ENCODE data around the gene CAMTA2. TPM values are rescaled to one million over a fixed set of nuclear protein-coding genes. Genes with fewer than 3 reads are reported as not detected.

CAMTA2 gene
- total and polyA plus RNA-seq, 9 of the 15 experiments (the other 6 are each of a cell fraction or from before 2014, with no cell fraction given), result 0.24 to 25.1 (median 6.3) TPM

GRCh38 chr17:5023588-5024147, 36.2 kb upstream of the CAMTA2 start:
- TF ChIP-seq TAF15 (IDR thresholded peaks at IDR 0.05; ENCODE audit: low read depth, low read length), result no peak
- peak; percentile 40; the same call in 1 of the 2 replicates for TF ChIP-seq POLR2G (IDR thresholded peaks at IDR 0.05; ENCODE audit: low read depth, low read length)
- Histone ChIP-seq H3K9me1 (ENCODE audit: control insufficient read depth, insufficient read depth, low read length) (no peaks in the 10 kb centered on the region), H4K20me1 (replicated peaks; ENCODE audit: control insufficient read depth, insufficient read depth, low read length) (no peaks in the 10 kb centered on the region), H3K27ac (ENCODE audit: extremely low read depth, low read depth, low read length) (no peak overlapping the region), H3K36me3 (ENCODE audit: control insufficient read depth, insufficient read depth, low read length) (peaks cover 30% of the 10 kb centered on the region; the same call in 2 of the 3 replicates), H3K4me3 (no peak overlapping the region), H3K79me2 (ENCODE audit: control insufficient read depth, insufficient read depth, low read length) (no peaks in the 10 kb centered on the region), H3K4me2 (ENCODE audit: insufficient read depth, low read length) (no peak overlapping the region), H2AFZ (ENCODE audit: low read depth, low read length) (no peak overlapping the region), H3K9ac (ENCODE audit: insufficient read depth in 1 of 2, low read depth in 2 of 2, low read length in 2 of 2) (no peak overlapping the region; a peak in 1 of 4 replicates), H3K9me3 (replicated peaks; ENCODE audit: control insufficient read depth, insufficient read depth, low read depth, low read length) (no peaks in the 10 kb centered on the region), H3K4me1 (replicated peaks in 1 of 2; ENCODE audit: control insufficient read depth in 2 of 2, insufficient read depth in 2 of 2, low read length in 2 of 2) (peaks cover 0 to 5% of the 10 kb centered on the region in 2 experiments; a peak in 1 of 5 replicates), H3K27me3 (ENCODE audit: control insufficient read depth in 2 of 2, insufficient read depth in 2 of 2, low read length in 2 of 2) (no peaks in the 10 kb centered on the region)
- ChIA-PET CTCF (ENCODE audit: low intra/inter-chr PET ratio) (no interaction called here), POLR2A (interaction anchor here (0.8 kb wide), 1 partner anchor 44 kb away, joined by 3 read pairs; no protein-coding TSS in a partner anchor)
- ATAC-seq, result no peak
- in situ Hi-C loops (cut with MboI), result no loop called here
- intact Hi-C loops (cut with micrococcal nuclease), result no loop called here
- DNase-seq (ENCODE audit: extremely low read depth in 1 of 4, low spot score in 3 of 4), result no peak
- WGBS (ENCODE audit: insufficient coverage, low coverage, missing lambda C conversion rate), result 97% methylated on average over 5 of the region's 29 CpGs
- BruUV-seq (replicated peaks), result no TSS peak
- no peak for FAIRE-seq

- Histone ChIP-seq H3K27ac (ENCODE audit: extremely low read depth, low read depth, low read length) (no peak overlapping the region), H3K4me2 (ENCODE audit: insufficient read depth, low read length) (no peak overlapping the region), H4K20me1 (replicated peaks; ENCODE audit: control insufficient read depth, insufficient read depth, low read length) (no peaks in the 10 kb centered on the region), H3K4me1 (replicated peaks in 1 of 2; ENCODE audit: control insufficient read depth in 2 of 2, insufficient read depth in 2 of 2, low read length in 2 of 2) (peaks cover 0 to 5% of the 10 kb centered on the region in 2 experiments; a peak in 1 of 5 replicates), H3K9ac (ENCODE audit: insufficient read depth in 1 of 2, low read depth in 2 of 2, low read length in 2 of 2) (no peak overlapping the region), H3K9me1 (ENCODE audit: control insufficient read depth, insufficient read depth, low read length) (no peaks in the 10 kb centered on the region), H2AFZ (ENCODE audit: low read depth, low read length) (no peak overlapping the region), H3K79me2 (ENCODE audit: control insufficient read depth, insufficient read depth, low read length) (no peaks in the 10 kb centered on the region), H3K27me3 (ENCODE audit: control insufficient read depth in 2 of 2, insufficient read depth in 2 of 2, low read length in 2 of 2) (no peaks in the 10 kb centered on the region), H3K9me3 (replicated peaks; ENCODE audit: control insufficient read depth, insufficient read depth, low read depth, low read length) (no peaks in the 10 kb centered on the region), H3K36me3 (ENCODE audit: control insufficient read depth, insufficient read depth, low read length) (peaks cover 33% of the 10 kb centered on the region; the same call in 2 of the 3 replicates), H3K4me3 (no peak overlapping the region)
- ATAC-seq (no peak), DNase-seq (ENCODE audit: extremely low read depth in 1 of 4, low spot score in 3 of 4) (no peak), FAIRE-seq (no peak)
- intact Hi-C loops (cut with micrococcal nuclease) (no loop called here), in situ Hi-C loops (cut with MboI) (no loop called here)
- BruUV-seq (replicated peaks), result no TSS peak
- TF ChIP-seq ZNF24 (IDR thresholded peaks at IDR 0.05) (no peak), NELFE (IDR thresholded peaks at IDR 0.05; ENCODE audit: insufficient read depth, insufficient read length) (no peak), VEZF1 (CRISPR knock-in tag; IDR thresholded peaks at IDR 0.05) (no peak), SUPT5H (IDR thresholded peaks at IDR 0.05) (no peak), HNRNPUL1 (IDR thresholded peaks at IDR 0.05; ENCODE audit: low read length) (no peak)
- ChIA-PET CTCF (ENCODE audit: low intra/inter-chr PET ratio) (no interaction called here), POLR2A (interaction anchor here (0.6 kb wide), 1 partner anchor 25 kb away, joined by 3 read pairs; no protein-coding TSS in a partner anchor)
- WGBS (ENCODE audit: insufficient coverage, low coverage, missing lambda C conversion rate), result 91% methylated on average over 4 of the region's 30 CpGs
Measured at GRCh38 chr17:5022171-5022711, 34.8 kb upstream of the CAMTA2 start.
